ENCODE results near the gene SLC23A2. TPM values are rescaled to one million over a fixed set of nuclear protein-coding genes. Genes with fewer than 3 reads are reported as not detected.

Gene SLC23A2
- 15.7 TPM for polyA plus RNA-seq (2012; ENCODE audit: insufficient read length, low read depth)

GRCh38 chr20:5001174-5002076, at the start of gene SLC23A2:
SLC23A2 (minus strand) TSS chr20:5001510; CDS start chr20:4932562, 68,948 bp downstream.
- no peak for TF ChIP-seq SIN3A (IDR thresholded peaks at IDR 0.05; ENCODE audit: borderline replicate concordance, insufficient read depth, low read length)
- TF ChIP-seq, protein P1, sequence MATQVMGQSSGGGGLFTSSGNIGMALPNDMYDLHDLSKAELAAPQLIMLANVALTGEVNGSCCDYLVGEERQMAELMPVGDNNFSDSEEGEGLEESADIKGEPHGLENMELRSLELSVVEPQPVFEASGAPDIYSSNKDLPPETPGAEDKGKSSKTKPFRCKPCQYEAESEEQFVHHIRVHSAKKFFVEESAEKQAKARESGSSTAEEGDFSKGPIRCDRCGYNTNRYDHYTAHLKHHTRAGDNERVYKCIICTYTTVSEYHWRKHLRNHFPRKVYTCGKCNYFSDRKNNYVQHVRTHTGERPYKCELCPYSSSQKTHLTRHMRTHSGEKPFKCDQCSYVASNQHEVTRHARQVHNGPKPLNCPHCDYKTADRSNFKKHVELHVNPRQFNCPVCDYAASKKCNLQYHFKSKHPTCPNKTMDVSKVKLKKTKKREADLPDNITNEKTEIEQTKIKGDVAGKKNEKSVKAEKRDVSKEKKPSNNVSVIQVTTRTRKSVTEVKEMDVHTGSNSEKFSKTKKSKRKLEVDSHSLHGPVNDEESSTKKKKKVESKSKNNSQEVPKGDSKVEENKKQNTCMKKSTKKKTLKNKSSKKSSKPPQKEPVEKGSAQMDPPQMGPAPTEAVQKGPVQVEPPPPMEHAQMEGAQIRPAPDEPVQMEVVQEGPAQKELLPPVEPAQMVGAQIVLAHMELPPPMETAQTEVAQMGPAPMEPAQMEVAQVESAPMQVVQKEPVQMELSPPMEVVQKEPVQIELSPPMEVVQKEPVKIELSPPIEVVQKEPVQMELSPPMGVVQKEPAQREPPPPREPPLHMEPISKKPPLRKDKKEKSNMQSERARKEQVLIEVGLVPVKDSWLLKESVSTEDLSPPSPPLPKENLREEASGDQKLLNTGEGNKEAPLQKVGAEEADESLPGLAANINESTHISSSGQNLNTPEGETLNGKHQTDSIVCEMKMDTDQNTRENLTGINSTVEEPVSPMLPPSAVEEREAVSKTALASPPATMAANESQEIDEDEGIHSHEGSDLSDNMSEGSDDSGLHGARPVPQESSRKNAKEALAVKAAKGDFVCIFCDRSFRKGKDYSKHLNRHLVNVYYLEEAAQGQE (IDR thresholded peaks at IDR 0.05; ENCODE audit: insufficient read depth in 1 of 2, low read depth in 2 of 2, low read length in 2 of 2), result no peak
- TF ChIP-seq FOXP2 (optimal IDR thresholded peaks at IDR 0.05; ENCODE audit: borderline replicate concordance, extremely low read depth, extremely low read length, insufficient read depth), result peak; percentile 18
- TF ChIP-seq TAF1 (IDR thresholded peaks at IDR 0.05; ENCODE audit: borderline replicate concordance, insufficient read depth, low read length), result peak; percentile 79; the same call in 1 of the 2 replicates

DNA sequence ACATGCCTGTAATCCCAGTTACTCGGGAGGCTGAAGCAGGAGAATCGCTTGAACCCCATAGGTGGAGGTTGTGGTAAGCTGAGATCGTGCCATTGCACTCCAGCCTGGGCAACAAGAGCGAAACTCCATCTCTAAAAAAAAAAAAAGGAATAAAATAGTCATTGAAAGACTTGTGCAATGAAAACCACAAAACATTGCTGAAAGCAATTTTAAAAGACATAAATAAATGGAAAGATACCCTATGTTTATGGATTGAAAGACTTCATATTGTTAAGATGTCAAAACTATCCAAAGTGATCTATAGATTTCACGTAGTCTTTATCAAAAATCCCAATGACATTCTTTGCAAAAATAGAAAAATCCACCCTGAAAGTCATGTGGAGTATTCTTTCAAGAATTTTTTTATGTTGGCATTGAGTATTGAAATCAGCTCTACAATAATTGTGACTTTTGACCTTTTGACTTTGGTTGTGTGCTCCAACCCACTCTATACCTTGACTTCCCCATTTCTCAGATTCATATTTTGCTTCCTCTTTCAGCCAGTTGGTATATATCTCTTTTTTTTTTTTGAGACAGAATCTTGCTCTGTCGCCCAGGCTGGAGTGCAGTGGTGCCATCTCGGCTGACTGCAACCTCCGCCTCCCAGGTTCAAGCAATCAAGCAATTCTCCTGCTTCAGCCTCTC, 45.5 kb upstream of the SLC23A2 start:
- no peak for TF ChIP-seq FOXP2 (optimal IDR thresholded peaks at IDR 0.05; ENCODE audit: borderline replicate concordance, extremely low read depth, extremely low read length, insufficient read depth)

DNA sequence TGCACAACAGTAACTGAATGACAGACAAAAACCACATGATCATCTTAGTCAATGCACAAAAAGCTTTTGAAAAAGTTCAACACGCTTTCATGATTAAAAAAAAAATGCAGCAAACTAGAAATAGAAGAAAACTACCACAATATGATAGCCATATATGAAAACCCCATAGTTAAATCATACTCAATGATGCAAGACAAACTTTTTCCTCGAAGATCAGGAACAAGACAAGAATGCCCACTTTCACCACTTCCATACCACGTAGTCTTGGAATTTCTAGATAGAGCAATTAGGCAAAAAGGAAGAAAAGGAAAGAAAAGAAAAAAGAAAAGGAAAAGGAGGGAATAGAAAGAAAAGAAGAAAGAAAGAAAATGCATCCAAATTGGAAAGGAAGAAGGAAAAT, 44.6 kb upstream of the SLC23A2 start:
- TF ChIP-seq SIN3A (IDR thresholded peaks at IDR 0.05; ENCODE audit: borderline replicate concordance, insufficient read depth, low read length) (no peak), POLR2AphosphoS5 (IDR thresholded peaks at IDR 0.05; ENCODE audit: low read depth, low read length) (no peak), FOXP2 (optimal IDR thresholded peaks at IDR 0.05; ENCODE audit: borderline replicate concordance, extremely low read depth, extremely low read length, insufficient read depth) (no peak), TAF1 (IDR thresholded peaks at IDR 0.05; ENCODE audit: borderline replicate concordance, insufficient read depth, low read length) (no peak)
- TF ChIP-seq, protein P1 (IDR thresholded peaks at IDR 0.05; ENCODE audit: insufficient read depth in 1 of 2, low read depth in 2 of 2, low read length in 2 of 2), result no peak

- TF ChIP-seq SIN3A (IDR thresholded peaks at IDR 0.05; ENCODE audit: borderline replicate concordance, insufficient read depth, low read length) (no peak), TAF1 (IDR thresholded peaks at IDR 0.05; ENCODE audit: borderline replicate concordance, insufficient read depth, low read length) (no peak), FOXP2 (optimal IDR thresholded peaks at IDR 0.05; ENCODE audit: borderline replicate concordance, extremely low read depth, extremely low read length, insufficient read depth) (no peak), POLR2AphosphoS5 (IDR thresholded peaks at IDR 0.05; ENCODE audit: low read depth, low read length) (no peak)
- TF ChIP-seq, protein P1 (IDR thresholded peaks at IDR 0.05; ENCODE audit: insufficient read depth in 1 of 2, low read depth in 2 of 2, low read length in 2 of 2), result no peak
Measured at GRCh38 chr20:5044075-5044620, 42.8 kb upstream of the SLC23A2 start.

DNA sequence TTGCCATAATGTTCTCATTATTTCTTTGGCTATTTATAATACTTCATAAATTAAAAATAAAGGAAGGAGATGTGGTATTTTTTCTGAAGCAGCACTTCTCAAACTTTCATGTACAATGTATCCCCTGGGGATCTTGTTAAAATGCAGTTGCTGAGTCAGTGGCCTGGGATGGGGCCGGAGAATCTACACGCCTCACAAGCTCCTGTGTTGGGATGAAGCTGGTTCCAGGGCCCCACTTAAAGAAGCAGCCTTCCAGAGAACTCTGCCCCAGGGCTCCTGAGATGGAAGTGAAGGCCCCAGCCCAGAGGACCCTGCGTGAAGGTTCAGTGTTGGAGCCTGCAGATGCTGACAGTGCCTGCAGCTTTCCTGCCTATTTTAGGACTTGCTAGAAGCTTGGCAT, 40.1 kb upstream of the SLC23A2 start:
- TF ChIP-seq TAF1 (IDR thresholded peaks at IDR 0.05; ENCODE audit: borderline replicate concordance, insufficient read depth, low read length) (no peak), SIN3A (IDR thresholded peaks at IDR 0.05; ENCODE audit: borderline replicate concordance, insufficient read depth, low read length) (no peak), POLR2AphosphoS5 (IDR thresholded peaks at IDR 0.05; ENCODE audit: low read depth, low read length) (no peak), FOXP2 (optimal IDR thresholded peaks at IDR 0.05; ENCODE audit: borderline replicate concordance, extremely low read depth, extremely low read length, insufficient read depth) (no peak)
- TF ChIP-seq, protein P1 (IDR thresholded peaks at IDR 0.05; ENCODE audit: insufficient read depth in 1 of 2, low read depth in 2 of 2, low read length in 2 of 2), result no peak

Data from PFSK-1 (cell line).